Measurements from ENCODE around the gene ARF4.
"Not testable (repeated sequence)": the region's sequence is repeated elsewhere in the genome, so short reads cannot be mapped to it uniquely, and the experiment has no call there.

Gene ARF4

GRCh38 chr3:57597127-57597923 is at the start of gene ARF4:
Gene ARF4, minus strand, starts transcription at chr3:57597344. Its CDS starts 204 bp downstream, at chr3:57597140.
- DNase-seq: peak; percentile 100

GRCh38 chr3:57646723-57647122 is 49.6 kb upstream of the ARF4 start:
- peak; percentile 35 for DNase-seq

- no peak for DNase-seq
Observed at GRCh38 chr3:57644740-57645139, 47.6 kb upstream of the ARF4 start.

GRCh38 chr3:57637391-57637790 is 40.2 kb upstream of the ARF4 start:
- no peak for DNase-seq

GRCh38 chr3:57634259-57634658 is 37.1 kb upstream of the ARF4 start:
- not testable (repeated sequence) for DNase-seq

- DNase-seq: no peak
Observed at GRCh38 chr3:57627976-57628375, 30.8 kb upstream of the ARF4 start.

- no peak for DNase-seq
Observed at GRCh38 chr3:57624801-57625200, 27.7 kb upstream of the ARF4 start.

- no peak for DNase-seq
Observed at GRCh38 chr3:57622362-57622761, 25.2 kb upstream of the ARF4 start.

GRCh38 chr3:57617739-57618138 is 20.6 kb upstream of the ARF4 start:
- DNase-seq: no peak

- DNase-seq: no peak
Observed at GRCh38 chr3:57616233-57616632, 19.1 kb upstream of the ARF4 start.

GRCh38 chr3:57611870-57612269 is 14.7 kb upstream of the ARF4 start:
- not testable (repeated sequence) for DNase-seq

- DNase-seq: no peak
Observed at GRCh38 chr3:57605683-57606082, 8.5 kb upstream of the ARF4 start.

- DNase-seq: no peak
Observed at GRCh38 chr3:57604971-57605370, 7.8 kb upstream of the ARF4 start.

GRCh38 chr3:57600195-57600594 is 3.1 kb upstream of the ARF4 start:
- DNase-seq: no peak

- DNase-seq: no peak
Observed at GRCh38 chr3:57598765-57599360, 1.7 kb upstream of the ARF4 start.

- peak; percentile 90 for DNase-seq
Observed at GRCh38 chr3:57596495-57597126, 533 bp downstream of the ARF4 start.

- no peak for DNase-seq
Observed at GRCh38 chr3:57594576-57594975, 2.6 kb downstream of the ARF4 start.

GRCh38 chr3:57594144-57594543 is 3.0 kb downstream of the ARF4 start:
- DNase-seq: no peak

- DNase-seq: no peak
Observed at GRCh38 chr3:57592306-57592705, 4.8 kb downstream of the ARF4 start.

- no peak for DNase-seq
Observed at GRCh38 chr3:57587905-57588304, 9.2 kb downstream of the ARF4 start.

GRCh38 chr3:57586778-57587177 is 10.4 kb downstream of the ARF4 start:
- DNase-seq: no peak

- DNase-seq: no peak
Observed at GRCh38 chr3:57583544-57583943, 13.6 kb downstream of the ARF4 start.

GRCh38 chr3:57582474-57583168 is 14.5 kb downstream of the ARF4 start:
- no peak for DNase-seq

- DNase-seq: no peak
Observed at GRCh38 chr3:57577801-57578200, 19.3 kb downstream of the ARF4 start.
